GM23338 (cell line): ENCODE measurements around the gene URM1.

Experiments
- EZH2phosphoT487 ChIP-seq: fragments of 200-600 bp; sonication (generic); IDR thresholded peaks from one replicate; pipeline ENCODE4 v1.8.1; 2018; ENCODE audit warnings: antibody characterized with exemption; ENCODE audit not compliant: unreplicated experiment
- JUNB ChIP-seq: IDR thresholded peaks from one replicate; pipeline ENCODE4 v1.6.1; 2016; ENCODE audit warnings: antibody characterized with exemption; ENCODE audit not compliant: unreplicated experiment
- NANOG ChIP-seq: IDR thresholded peaks from 2 replicates; pipeline ENCODE4 v1.6.1; 2016; ENCODE audit warnings: antibody characterized with exemption, borderline replicate concordance
- POLR2AphosphoS5 ChIP-seq: IDR thresholded peaks from 2 replicates; pipeline ENCODE4 v1.6.1; 2016; ENCODE audit warnings: antibody characterized with exemption, low read depth
- TF ChIP-seq, protein P1 (sequence below), 2 experiments: fragments of 200-600 bp in 1 of 2; sonication (generic) in 1 of 2; conservative IDR thresholded peaks; 2 replicates each; pipeline versions ENCODE4 v1.5.1 to v1.6.1; 2016 to 2017; ENCODE audit warnings: antibody characterized with exemption in 2 of 2, low read depth in 2 of 2, mild to moderate bottlenecking in 2 of 2, moderate library complexity in 1 of 2
- TF ChIP-seq, protein P2 (sequence below): IDR thresholded peaks from 2 replicates; pipeline ENCODE4 v1.6.1; 2016; ENCODE audit warnings: antibody characterized with exemption

DNA sequence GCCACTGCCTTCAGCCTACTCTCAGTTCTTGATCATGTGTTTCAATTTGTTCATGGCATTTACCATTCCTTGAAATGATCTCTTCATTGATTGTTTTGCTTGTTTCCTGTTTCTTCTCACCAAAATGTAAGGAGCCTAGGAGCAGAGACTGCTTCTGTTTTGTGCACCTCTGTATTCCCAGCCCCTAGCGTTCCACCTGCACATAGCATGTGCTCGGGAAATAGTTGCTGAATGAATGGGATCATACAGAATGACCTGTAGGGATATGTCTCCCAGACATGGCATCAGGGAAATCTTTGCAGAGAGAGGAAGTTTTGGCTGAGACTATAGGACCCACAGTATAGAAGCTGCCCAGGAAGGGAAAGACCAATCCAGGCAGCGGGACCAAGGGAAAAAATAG, 43.3 kb downstream of the URM1 start:
- TF ChIP-seq, protein P1, sequence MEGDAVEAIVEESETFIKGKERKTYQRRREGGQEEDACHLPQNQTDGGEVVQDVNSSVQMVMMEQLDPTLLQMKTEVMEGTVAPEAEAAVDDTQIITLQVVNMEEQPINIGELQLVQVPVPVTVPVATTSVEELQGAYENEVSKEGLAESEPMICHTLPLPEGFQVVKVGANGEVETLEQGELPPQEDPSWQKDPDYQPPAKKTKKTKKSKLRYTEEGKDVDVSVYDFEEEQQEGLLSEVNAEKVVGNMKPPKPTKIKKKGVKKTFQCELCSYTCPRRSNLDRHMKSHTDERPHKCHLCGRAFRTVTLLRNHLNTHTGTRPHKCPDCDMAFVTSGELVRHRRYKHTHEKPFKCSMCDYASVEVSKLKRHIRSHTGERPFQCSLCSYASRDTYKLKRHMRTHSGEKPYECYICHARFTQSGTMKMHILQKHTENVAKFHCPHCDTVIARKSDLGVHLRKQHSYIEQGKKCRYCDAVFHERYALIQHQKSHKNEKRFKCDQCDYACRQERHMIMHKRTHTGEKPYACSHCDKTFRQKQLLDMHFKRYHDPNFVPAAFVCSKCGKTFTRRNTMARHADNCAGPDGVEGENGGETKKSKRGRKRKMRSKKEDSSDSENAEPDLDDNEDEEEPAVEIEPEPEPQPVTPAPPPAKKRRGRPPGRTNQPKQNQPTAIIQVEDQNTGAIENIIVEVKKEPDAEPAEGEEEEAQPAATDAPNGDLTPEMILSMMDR (conservative IDR thresholded peaks at IDR 0.05; ENCODE audit: low read depth in 2 of 2) = peak in 1 of 2 experiments; percentile 47; a peak in 3 of 4 replicates
- TF ChIP-seq POLR2AphosphoS5 (no peak), JUNB (no peak), EZH2phosphoT487 (no peak), NANOG (no peak)
- TF ChIP-seq, protein P2, sequence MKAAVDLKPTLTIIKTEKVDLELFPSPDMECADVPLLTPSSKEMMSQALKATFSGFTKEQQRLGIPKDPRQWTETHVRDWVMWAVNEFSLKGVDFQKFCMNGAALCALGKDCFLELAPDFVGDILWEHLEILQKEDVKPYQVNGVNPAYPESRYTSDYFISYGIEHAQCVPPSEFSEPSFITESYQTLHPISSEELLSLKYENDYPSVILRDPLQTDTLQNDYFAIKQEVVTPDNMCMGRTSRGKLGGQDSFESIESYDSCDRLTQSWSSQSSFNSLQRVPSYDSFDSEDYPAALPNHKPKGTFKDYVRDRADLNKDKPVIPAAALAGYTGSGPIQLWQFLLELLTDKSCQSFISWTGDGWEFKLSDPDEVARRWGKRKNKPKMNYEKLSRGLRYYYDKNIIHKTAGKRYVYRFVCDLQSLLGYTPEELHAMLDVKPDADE = no peak
